ENCODE results near the gene MELTF. TPM values are rescaled to one million over a fixed set of nuclear protein-coding genes. Genes with fewer than 3 reads are reported as not detected.

The MELTF gene
- total RNA-seq, 1 experiment from 2014 or later, result 18.7 TPM

- Histone ChIP-seq H3K9me3 (ENCODE audit: control insufficient read depth, insufficient read depth, low read depth, low read length) (no peaks in the 10 kb centered on the region), H3K4me1 (ENCODE audit: control insufficient read depth, insufficient read depth, low read length) (no peaks in the 10 kb centered on the region), H3K27ac (ENCODE audit: low read length) (no peak overlapping the region), H3K4me3 (ENCODE audit: low read depth in 2 of 2, low read length in 2 of 2) (no peak overlapping the region), H3K27me3 (ENCODE audit: control insufficient read depth, insufficient read depth, low read length) (no peaks in the 10 kb centered on the region), H3K36me3 (ENCODE audit: control insufficient read depth, insufficient read depth, low read length) (no peaks in the 10 kb centered on the region)
- POLR2A ChIA-PET, result no interaction called here
- no peak for TF ChIP-seq REST (IDR thresholded peaks at IDR 0.05; ENCODE audit: insufficient read depth in 1 of 2, low read depth in 2 of 2, low read length in 1 of 2)
- TF ChIP-seq TCF7L2 (IDR thresholded peaks at IDR 0.05; ENCODE audit: low read depth, low read length), result no peak
- TF ChIP-seq POLR2AphosphoS5 (IDR thresholded peaks at IDR 0.05; ENCODE audit: low read depth, low read length), result no peak
- TF ChIP-seq SIN3A (IDR thresholded peaks at IDR 0.05; ENCODE audit: borderline replicate concordance, insufficient read depth, low read depth, low read length), result no peak
- TF ChIP-seq CTCF (IDR thresholded peaks at IDR 0.05), result no peak
- intact Hi-C loops (cut with micrococcal nuclease; ENCODE audit: unreplicated experiment) (no loop called here), in situ Hi-C loops (cut with HindIII; ENCODE audit: low pct_unique_long_range_greater_than_20kb, low sequenced_read_pairs) (no loop called here)
- DNase-seq (ENCODE audit: low read depth, low spot score) (no peak), ATAC-seq (no peak)
- no TSS peak for BruUV-seq (replicated peaks)
- CTCF ChIA-PET, result no interaction called here
These were observed 14.6 kb downstream of the MELTF start for GRCh38 chr3:197014942-197015575.

DNA sequence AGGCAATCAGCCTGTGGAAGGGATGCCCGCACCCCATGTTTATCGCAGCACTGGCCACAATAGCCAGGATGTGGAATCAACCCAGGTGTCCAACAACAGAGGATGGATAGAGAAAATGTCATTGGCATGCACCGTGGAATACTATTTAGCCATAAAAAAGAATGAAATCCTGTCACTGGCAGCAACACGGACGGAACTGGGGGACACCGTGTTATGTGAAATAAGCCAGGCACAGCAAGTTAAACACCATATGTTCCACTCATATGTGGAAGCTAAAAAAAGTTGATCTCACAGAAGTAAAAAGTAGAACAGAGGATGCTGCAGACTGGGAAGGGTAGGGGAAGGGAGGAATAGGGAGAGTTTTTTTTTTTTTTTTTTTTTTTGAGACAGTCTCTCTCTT is 15.6 kb downstream of the MELTF start:
- TF ChIP-seq REST (IDR thresholded peaks at IDR 0.05; ENCODE audit: insufficient read depth in 1 of 2, low read depth in 2 of 2, low read length in 1 of 2) (no peak), CTCF (IDR thresholded peaks at IDR 0.05) (no peak), SIN3A (IDR thresholded peaks at IDR 0.05; ENCODE audit: borderline replicate concordance, insufficient read depth, low read depth, low read length) (no peak), POLR2AphosphoS5 (IDR thresholded peaks at IDR 0.05; ENCODE audit: low read depth, low read length) (no peak), TCF7L2 (IDR thresholded peaks at IDR 0.05; ENCODE audit: low read depth, low read length) (no peak)
- ATAC-seq (no peak), DNase-seq (ENCODE audit: low read depth, low spot score) (no peak)
- Histone ChIP-seq H3K27ac (ENCODE audit: low read length) (no peak overlapping the region), H3K27me3 (ENCODE audit: control insufficient read depth, insufficient read depth, low read length) (no peaks in the 10 kb centered on the region), H3K4me3 (ENCODE audit: low read depth in 2 of 2, low read length in 2 of 2) (no peak overlapping the region), H3K9me3 (ENCODE audit: control insufficient read depth, insufficient read depth, low read depth, low read length) (no peaks in the 10 kb centered on the region), H3K36me3 (ENCODE audit: control insufficient read depth, insufficient read depth, low read length) (no peaks in the 10 kb centered on the region), H3K4me1 (ENCODE audit: control insufficient read depth, insufficient read depth, low read length) (no peaks in the 10 kb centered on the region)
- ChIA-PET POLR2A (interaction anchor here (0.6 kb wide), 1 partner anchor 88 kb away, joined by 5 read pairs; no protein-coding TSS in a partner anchor), CTCF (no interaction called here)
- in situ Hi-C loops (cut with HindIII; ENCODE audit: low pct_unique_long_range_greater_than_20kb, low sequenced_read_pairs) (no loop called here), intact Hi-C loops (cut with micrococcal nuclease; ENCODE audit: unreplicated experiment) (no loop called here)
- no TSS peak for BruUV-seq (replicated peaks)

All from Panc1 (cell line).